Measurements from ENCODE around the gene NDUFAF2.
A peak's percentile ranks its signal among the peaks of the same experiment; 100 is the strongest.

Gene NDUFAF2

DNA sequence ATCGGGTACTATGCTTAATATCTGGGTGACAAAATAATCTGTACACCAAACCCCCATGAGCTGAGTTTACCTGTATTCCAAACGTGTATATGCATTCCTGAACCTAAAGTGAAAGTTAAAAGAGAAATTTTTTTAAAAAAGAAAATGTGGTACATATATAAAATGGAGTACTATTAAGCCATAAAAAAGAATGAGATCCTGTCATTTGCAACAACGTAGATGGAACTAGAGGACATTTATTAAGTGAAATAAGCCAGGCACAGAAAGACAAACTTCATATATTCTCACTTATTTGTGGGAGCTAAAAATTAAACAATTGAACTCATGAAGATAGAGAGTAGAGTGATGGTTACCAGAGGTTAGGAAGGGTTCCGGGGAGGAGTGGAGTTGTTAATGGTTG is 44.8 kb downstream of the NDUFAF2 start:
- TF ChIP-seq, protein P1, sequence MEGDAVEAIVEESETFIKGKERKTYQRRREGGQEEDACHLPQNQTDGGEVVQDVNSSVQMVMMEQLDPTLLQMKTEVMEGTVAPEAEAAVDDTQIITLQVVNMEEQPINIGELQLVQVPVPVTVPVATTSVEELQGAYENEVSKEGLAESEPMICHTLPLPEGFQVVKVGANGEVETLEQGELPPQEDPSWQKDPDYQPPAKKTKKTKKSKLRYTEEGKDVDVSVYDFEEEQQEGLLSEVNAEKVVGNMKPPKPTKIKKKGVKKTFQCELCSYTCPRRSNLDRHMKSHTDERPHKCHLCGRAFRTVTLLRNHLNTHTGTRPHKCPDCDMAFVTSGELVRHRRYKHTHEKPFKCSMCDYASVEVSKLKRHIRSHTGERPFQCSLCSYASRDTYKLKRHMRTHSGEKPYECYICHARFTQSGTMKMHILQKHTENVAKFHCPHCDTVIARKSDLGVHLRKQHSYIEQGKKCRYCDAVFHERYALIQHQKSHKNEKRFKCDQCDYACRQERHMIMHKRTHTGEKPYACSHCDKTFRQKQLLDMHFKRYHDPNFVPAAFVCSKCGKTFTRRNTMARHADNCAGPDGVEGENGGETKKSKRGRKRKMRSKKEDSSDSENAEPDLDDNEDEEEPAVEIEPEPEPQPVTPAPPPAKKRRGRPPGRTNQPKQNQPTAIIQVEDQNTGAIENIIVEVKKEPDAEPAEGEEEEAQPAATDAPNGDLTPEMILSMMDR (IDR thresholded peaks at IDR 0.05; ENCODE audit: low read depth, low read length), result no peak
- DNase-seq (ENCODE audit: low read depth in 2 of 2), result no peak
- H3K4me3 ChIP-seq (replicated peaks in 1 of 2; ENCODE audit: low read depth in 2 of 2, low read length in 2 of 2), result no peak overlapping the region

DNA sequence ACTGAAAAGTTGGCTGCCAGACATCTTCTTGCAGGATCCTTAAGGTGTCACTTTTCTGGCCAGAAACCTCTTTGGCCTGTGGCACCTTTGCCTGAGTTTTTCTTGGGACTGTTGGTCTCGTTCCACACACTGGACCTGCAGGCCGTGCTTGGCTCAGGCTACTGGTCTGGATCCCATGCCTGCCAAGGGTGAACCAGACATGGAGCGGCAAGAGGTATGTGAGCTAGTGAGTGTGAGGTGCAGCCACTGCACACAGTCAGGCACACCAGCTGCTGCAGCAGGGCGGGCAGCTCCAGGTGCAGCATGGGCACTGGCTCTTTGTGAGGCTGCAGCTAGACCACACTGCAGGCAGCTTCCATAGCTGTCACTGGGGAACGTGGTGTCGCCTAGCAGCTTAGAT is 47.9 kb downstream of the NDUFAF2 start:
- no peak for DNase-seq (ENCODE audit: low read depth in 2 of 2)
- H3K4me3 ChIP-seq (replicated peaks in 1 of 2; ENCODE audit: low read depth in 2 of 2, low read length in 2 of 2), result no peak overlapping the region
- TF ChIP-seq, protein P1 (IDR thresholded peaks at IDR 0.05; ENCODE audit: low read depth, low read length), result no peak

DNA sequence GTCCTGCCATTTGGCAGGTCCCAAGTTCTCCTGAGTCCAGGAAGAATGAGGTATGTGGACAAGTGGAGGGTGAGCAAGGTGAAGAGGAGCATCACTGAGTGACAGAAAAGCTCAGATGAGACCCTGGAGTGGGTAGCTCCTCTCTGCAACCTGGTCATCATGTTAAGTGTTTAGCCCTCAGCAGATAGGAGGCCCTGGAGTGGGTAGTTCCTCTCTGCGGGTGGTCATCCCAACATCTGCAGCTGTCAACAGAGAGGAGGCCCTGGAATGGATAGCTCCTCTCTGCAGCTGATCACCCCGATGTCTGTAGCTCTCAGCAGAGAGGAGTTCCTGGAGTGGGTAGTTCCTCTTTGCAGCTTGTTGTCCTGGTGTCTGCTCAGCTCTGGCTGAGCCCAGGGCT is 48.4 kb downstream of the NDUFAF2 start:
- H3K4me3 ChIP-seq (replicated peaks in 1 of 2; ENCODE audit: low read depth in 2 of 2, low read length in 2 of 2), result no peak overlapping the region
- TF ChIP-seq, protein P1 (IDR thresholded peaks at IDR 0.05; ENCODE audit: low read depth, low read length), result no peak
- DNase-seq (ENCODE audit: low read depth in 2 of 2), result no peak

DNA sequence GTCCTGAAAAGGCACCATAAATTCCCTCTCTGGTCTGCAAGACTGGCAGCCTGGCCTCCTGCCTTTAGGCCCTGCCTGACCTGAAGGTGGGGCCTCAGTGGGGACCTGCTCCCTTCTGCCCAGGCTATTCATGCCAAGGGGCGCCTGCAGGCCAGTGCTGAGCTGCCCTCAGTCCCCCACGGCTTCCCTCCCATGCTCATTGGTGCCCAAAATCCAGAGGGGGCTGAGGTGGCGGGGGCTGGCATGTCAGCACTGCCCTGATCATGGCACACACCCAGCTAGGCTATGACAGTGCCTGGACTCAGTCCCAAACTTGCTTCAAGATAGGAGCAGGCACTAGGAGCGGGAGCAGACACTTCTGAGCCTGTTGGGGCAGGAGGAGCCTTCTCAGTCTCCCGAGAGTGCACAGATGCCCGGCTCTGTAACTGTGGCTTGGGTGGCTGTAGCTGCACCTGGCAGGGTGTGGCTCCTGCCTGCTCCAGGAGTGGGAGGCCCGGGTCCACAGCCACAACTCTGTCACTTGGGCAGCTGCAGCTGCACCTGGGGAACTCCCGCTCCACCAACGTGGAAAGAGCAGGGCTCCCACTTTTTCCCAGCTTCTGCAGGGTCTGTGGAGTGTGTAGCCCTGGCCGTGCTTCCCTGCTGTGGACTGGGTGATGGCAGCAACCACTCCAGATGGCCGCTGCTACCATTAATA is 49.0 kb downstream of the NDUFAF2 start:
- H3K4me3 ChIP-seq (replicated peaks in 1 of 2; ENCODE audit: low read depth in 2 of 2, low read length in 2 of 2), result no peak overlapping the region
- TF ChIP-seq, protein P1 (IDR thresholded peaks at IDR 0.05; ENCODE audit: low read depth, low read length), result no peak
- no peak for DNase-seq (ENCODE audit: low read depth in 2 of 2)

DNA sequence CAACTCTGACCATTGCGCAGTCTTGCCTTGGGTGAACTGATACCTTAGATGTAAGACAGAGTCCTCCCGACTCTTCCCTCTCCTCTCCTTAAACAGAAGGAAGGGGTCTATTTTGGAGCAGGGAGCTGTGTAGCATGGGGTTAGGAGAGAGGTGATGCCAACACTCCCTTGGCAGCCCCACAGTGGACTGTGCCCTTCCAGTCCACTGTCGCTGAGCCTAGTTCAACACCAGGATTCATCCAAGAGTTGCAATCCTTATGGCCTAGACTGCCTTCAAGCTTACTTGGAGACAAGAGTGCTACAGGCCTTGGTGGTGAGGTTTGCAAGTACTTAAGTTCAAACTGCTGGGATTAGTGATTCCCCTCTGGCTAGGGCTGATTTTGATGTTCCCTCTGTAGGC is 51.4 kb downstream of the NDUFAF2 start:
- no peak overlapping the region for H3K4me3 ChIP-seq (replicated peaks in 1 of 2; ENCODE audit: low read depth in 2 of 2, low read length in 2 of 2)
- no peak for DNase-seq (ENCODE audit: low read depth in 2 of 2)
- TF ChIP-seq, protein P1 (IDR thresholded peaks at IDR 0.05; ENCODE audit: low read depth, low read length), result no peak

DNA sequence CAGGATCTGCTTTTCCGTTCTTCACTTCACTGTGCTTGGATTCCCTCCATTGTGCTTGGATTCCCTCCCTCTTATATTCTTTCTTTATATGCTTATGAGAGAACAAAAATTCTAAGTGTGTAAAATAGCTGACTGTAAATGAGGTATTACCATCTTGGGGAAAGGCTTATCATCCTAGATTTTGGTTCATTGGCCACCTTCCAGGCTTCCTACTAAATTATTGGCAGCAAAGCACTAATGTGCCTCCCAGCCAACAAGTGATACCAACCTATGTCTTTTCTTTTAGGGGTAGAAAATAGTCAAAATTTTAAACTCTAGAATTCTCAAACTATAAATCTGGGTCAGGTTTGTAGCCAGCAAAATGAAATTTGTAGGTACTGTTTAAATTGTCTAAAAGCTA is 52.7 kb downstream of the NDUFAF2 start:
- TF ChIP-seq, protein P1 (IDR thresholded peaks at IDR 0.05; ENCODE audit: low read depth, low read length), result no peak
- DNase-seq (ENCODE audit: low read depth in 2 of 2), result peak in 1 of 2 donors; percentile 39
- no peak overlapping the region for H3K4me3 ChIP-seq (replicated peaks in 1 of 2; ENCODE audit: low read depth in 2 of 2, low read length in 2 of 2)

DNA sequence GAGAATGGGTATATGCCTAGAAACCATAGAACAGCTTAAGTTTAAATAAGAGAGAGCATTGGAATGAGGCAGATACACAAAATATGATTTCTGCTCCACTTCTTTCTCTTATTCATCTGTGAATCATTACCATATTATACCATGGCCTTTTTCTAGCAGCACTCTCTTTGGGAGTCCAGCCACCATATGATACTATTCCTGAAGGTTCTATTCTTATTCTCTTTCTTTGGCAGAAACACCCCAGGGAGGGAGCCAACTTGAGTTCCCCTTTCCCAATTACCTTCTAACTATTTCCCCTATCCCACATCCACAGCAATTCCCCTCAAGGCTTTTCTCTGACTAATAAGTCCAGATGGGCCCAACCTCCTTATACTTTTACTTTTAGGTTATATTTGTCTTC is 55.9 kb downstream of the NDUFAF2 start:
- TF ChIP-seq, protein P1 (IDR thresholded peaks at IDR 0.05; ENCODE audit: low read depth, low read length), result no peak
- H3K4me3 ChIP-seq (replicated peaks in 1 of 2; ENCODE audit: low read depth in 2 of 2, low read length in 2 of 2), result no peak overlapping the region
- no peak for DNase-seq (ENCODE audit: low read depth in 2 of 2)
